GM12892 (cell line): Measurements from ENCODE around the gene TADA2B.
"Not testable (repeated sequence)": the region's sequence is repeated elsewhere in the genome, so short reads cannot be mapped to it uniquely, and the experiment has no call there.

Experiments
- DNase-seq: peaks from one replicate; pipeline ENCODE4 v3.0.0; 2011; ENCODE audit not compliant: insufficient read length
- FAIRE-seq: peaks from 2 replicates; lab custom pipeline; 2011; peaks lifted over from hg19 to GRCh38; lab: Jason Lieb, UNC
- POLR2A ChIP-seq: IDR thresholded peaks from 2 replicates; pipeline ENCODE4 v1.6.1; 2011; ENCODE audit warnings: low read depth, low read length, control low read depth
- POLR2AphosphoS5 ChIP-seq: IDR thresholded peaks from 2 replicates; pipeline ENCODE4 v1.6.1; 2011; ENCODE audit warnings: low read depth, low read length, control low read depth
- TAF1 ChIP-seq: IDR thresholded peaks from 2 replicates; pipeline ENCODE4 v1.6.1; 2011; ENCODE audit warnings: low read depth, mild to moderate bottlenecking, control low read depth, low read length, borderline replicate concordance

The TADA2B gene

GRCh38 chr4:7101692-7102515, 58.7 kb downstream of the TADA2B start:
- no peak for FAIRE-seq
- TF ChIP-seq TAF1 (no peak), POLR2A (no peak), POLR2AphosphoS5 (no peak)
- peak; percentile 72 for DNase-seq

- DNase-seq, FAIRE-seq: not testable (repeated sequence)
Measured at GRCh38 chr4:7102516-7102909, 59.3 kb downstream of the TADA2B start.

GRCh38 chr4:7103031-7103606, 59.9 kb downstream of the TADA2B start:
- FAIRE-seq (peak; percentile 83), DNase-seq (peak; percentile 95)
- TF ChIP-seq TAF1, result no peak
- 0 out of 2 replicates have a peak, but pooled peaks have one; percentile 46 for TF ChIP-seq POLR2AphosphoS5
- peak; percentile 66; the same call in 1 of the 2 replicates for TF ChIP-seq POLR2A

- TF ChIP-seq TAF1 (no peak), POLR2A (no peak), POLR2AphosphoS5 (no peak)
- DNase-seq, result no peak
- no peak for FAIRE-seq
Measured at GRCh38 chr4:7103607-7104365, 60.6 kb downstream of the TADA2B start.

GRCh38 chr4:7104366-7105031, 61.3 kb downstream of the TADA2B start:
- FAIRE-seq (no peak), DNase-seq (no peak)
- TF ChIP-seq POLR2AphosphoS5 (no peak), POLR2A (no peak)

- TF ChIP-seq POLR2AphosphoS5, result no peak
- no peak for TF ChIP-seq TAF1
- TF ChIP-seq POLR2A, result no peak
- no peak for DNase-seq
- no peak for FAIRE-seq
Measured at GRCh38 chr4:7105276-7105675, 62.1 kb downstream of the TADA2B start.

GRCh38 chr4:7107166-7107905, 64.2 kb downstream of the TADA2B start:
- FAIRE-seq, result no peak
- TF ChIP-seq POLR2AphosphoS5, result no peak
- TF ChIP-seq POLR2A, result no peak
- TF ChIP-seq TAF1, result no peak
- no peak for DNase-seq
